Fibroblast of lung (primary cell): ENCODE data around the gene OS9. TPM values are rescaled to one million over a fixed set of nuclear protein-coding genes. Genes with fewer than 3 reads are reported as not detected.
"Not testable (repeated sequence)": the region's sequence is repeated elsewhere in the genome, so short reads cannot be mapped to it uniquely, and the experiment has no call there.

Source experiments
- DNase-seq, 2 donors: peaks; one replicate each; pipeline versions ENCODE4 v3.0.0 to v3.0.0-alpha.2; 2010; ENCODE audit warnings: low read depth in 2 of 2
- H2AFZ ChIP-seq: 2 replicates; pipeline ENCODE4 v1.5.1; 2012; ENCODE audit warnings: low read length, control low read depth, inconsistent platforms
- H3K27ac ChIP-seq: 2 replicates; pipeline ENCODE4 v1.5.1; 2011; ENCODE audit warnings: low read length, control low read depth; ENCODE audit not compliant: insufficient read depth
- H3K27me3 ChIP-seq: 2 replicates; pipeline ENCODE4 v1.5.1; 2011; ENCODE audit warnings: mild to moderate bottlenecking, low read length; ENCODE audit not compliant: control insufficient read depth, insufficient read depth
- H3K36me3 ChIP-seq: 2 replicates; pipeline ENCODE4 v1.5.1; 2011; ENCODE audit warnings: low read length; ENCODE audit not compliant: control insufficient read depth, insufficient read depth
- H3K4me1 ChIP-seq: 2 replicates; pipeline ENCODE4 v1.5.1; 2011; ENCODE audit warnings: low read length; ENCODE audit not compliant: control insufficient read depth, insufficient read depth; ENCODE audit errors: extremely low read depth
- H3K4me2 ChIP-seq: 2 replicates; pipeline ENCODE4 v1.5.1; 2011; ENCODE audit warnings: low read length, control low read depth; ENCODE audit not compliant: insufficient read depth; ENCODE audit errors: extremely low read depth
- H3K4me3 ChIP-seq, 4 experiments: fragments of 200-600 bp in 1 of 4; sonication (generic) in 1 of 4; replicated peaks in 1 of 4; 2 replicates each; pipeline ENCODE4 v1.5.1; 2011 to 2016; ENCODE audit warnings: low read length in 4 of 4, low read depth in 3 of 4, mild to moderate bottlenecking in 3 of 4, control low read depth in 2 of 4, inconsistent platforms in 1 of 4, mixed read lengths in 1 of 4; ENCODE audit not compliant: insufficient read depth in 1 of 4; ENCODE audit errors: control extremely low read depth in 1 of 4
- H3K79me2 ChIP-seq: 2 replicates; pipeline ENCODE4 v1.5.1; 2012; ENCODE audit warnings: mild to moderate bottlenecking, low read length, inconsistent platforms; ENCODE audit not compliant: control insufficient read depth, insufficient read depth
- H3K9ac ChIP-seq: 2 replicates; pipeline ENCODE4 v1.5.1; 2011; ENCODE audit warnings: mild to moderate bottlenecking, low read length, control low read depth; ENCODE audit not compliant: insufficient read depth
- H3K9me3 ChIP-seq: 2 replicates; pipeline ENCODE4 v1.5.1; 2012; ENCODE audit warnings: low read depth, low read length; ENCODE audit not compliant: control insufficient read depth, insufficient read depth
- H4K20me1 ChIP-seq: 2 replicates; pipeline ENCODE4 v1.5.1; 2011; ENCODE audit warnings: low read length; ENCODE audit not compliant: control insufficient read depth, insufficient read depth; ENCODE audit errors: extremely low read depth
- CTCF ChIP-seq, 2 donors: IDR thresholded peaks in 1 of 2; conservative IDR thresholded peaks in 1 of 2; 1 replicate in 1 of 2; 2 replicates in 1 of 2; pipeline ENCODE4 v1.5.1; 2011 to 2012; ENCODE audit warnings: low read length in 2 of 2, control low read depth in 1 of 2, inconsistent platforms in 1 of 2, low read depth in 1 of 2, mild to moderate bottlenecking in 1 of 2
- EZH2 ChIP-seq: IDR thresholded peaks from 2 replicates; pipeline ENCODE4 v1.5.1; 2012; ENCODE audit warnings: low read length, control low read depth, mild to moderate bottlenecking; ENCODE audit errors: missing control alignments
- polyA plus RNA-seq, 2 donors: library from polyadenylated mRNA; depleted of rRNA in 1 of 2; stranded (reverse) in 1 of 2; unstranded in 1 of 2; fragments of >200 nt; gene quantifications; 2 replicates each; pipeline ENCODE4 v1.2.1, GENCODE V29; 2011 to 2012; ENCODE audit warnings: missing spikeins in 1 of 2
- total RNA-seq: library from RNA; depleted of rRNA; stranded (reverse); fragments of >200 nt; gene quantifications from 2 replicates; pipeline ENCODE4 v1.2.1, GENCODE V29; 2014

OS9 gene
- total and polyA plus RNA-seq, 2 donors (not counting 1 experiment from before 2014, with no cell fraction given), result 170 to 316 TPM

DNA sequence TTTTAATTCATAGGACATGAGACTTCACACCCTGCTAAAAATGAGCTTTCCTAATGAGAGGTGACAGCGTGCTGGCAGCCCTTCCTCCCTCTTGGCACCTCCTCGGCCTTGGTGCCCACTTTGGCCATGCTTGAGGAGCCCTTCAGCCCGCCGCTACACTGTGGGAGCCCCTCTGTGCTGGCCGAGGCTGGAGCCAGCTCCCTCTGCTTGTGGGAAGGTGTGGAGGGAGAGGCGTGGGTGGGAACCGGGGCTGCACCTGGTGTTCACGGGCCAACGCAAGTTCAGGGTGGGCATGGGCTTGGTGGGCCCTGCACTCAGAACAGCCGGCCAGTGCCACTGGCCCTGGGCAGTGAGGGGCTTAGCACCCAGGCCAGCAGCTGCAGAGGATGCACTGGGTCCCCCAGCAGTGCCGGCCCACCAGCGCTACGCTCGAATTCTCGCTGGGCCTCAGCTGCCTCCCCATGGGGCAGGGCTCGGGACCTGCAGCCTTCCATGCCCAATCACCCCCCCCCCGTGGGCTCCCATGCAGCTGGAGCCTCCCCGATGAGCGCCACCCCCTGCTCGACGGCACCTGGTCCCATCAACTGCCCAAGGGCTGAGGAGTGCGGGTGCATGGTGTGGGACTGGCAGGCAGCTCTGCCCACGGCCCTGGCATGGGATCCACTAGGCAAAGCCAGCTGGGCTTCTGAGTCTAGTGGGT lies 38.2 kb upstream of the OS9 start:
- Histone ChIP-seq H3K9me3 (no peaks in the 10 kb centered on the region), H2AFZ (no peak overlapping the region), H4K20me1 (no peaks in the 10 kb centered on the region), H3K36me3 (no peaks in the 10 kb centered on the region), H3K4me1 (no peaks in the 10 kb centered on the region), H3K79me2 (no peaks in the 10 kb centered on the region), H3K27ac (no peak overlapping the region), H3K4me3 (no peak overlapping the region), H3K27me3 (no peaks in the 10 kb centered on the region), H3K9ac (no peak overlapping the region), H3K4me2 (no peak overlapping the region)
- DNase-seq, result no peak
- TF ChIP-seq EZH2 (no peak), CTCF (conservative IDR thresholded peaks at IDR 0.05 in 1 of 2, IDR thresholded peaks at IDR 0.05 in 1 of 2; ENCODE audit: low read depth in 1 of 2, low read length in 2 of 2) (no peak)

- H3K79me2 ChIP-seq, H3K9ac ChIP-seq, H3K27ac ChIP-seq, DNase-seq, H3K36me3 ChIP-seq, H3K27me3 ChIP-seq, H3K4me2 ChIP-seq, H3K4me3 ChIP-seq, H4K20me1 ChIP-seq, H3K9me3 ChIP-seq, H3K4me1 ChIP-seq, H2AFZ ChIP-seq: not testable (repeated sequence)
Measured at GRCh38 chr12:57656408-57656807, 37.5 kb upstream of the OS9 start.

- Histone ChIP-seq H3K27ac (no peak overlapping the region), H3K4me2 (no peak overlapping the region), H3K27me3 (no peaks in the 10 kb centered on the region), H3K4me3 (no peak overlapping the region), H2AFZ (no peak overlapping the region), H4K20me1 (no peaks in the 10 kb centered on the region), H3K79me2 (no peaks in the 10 kb centered on the region), H3K9ac (no peak overlapping the region), H3K9me3 (no peaks in the 10 kb centered on the region), H3K4me1 (no peaks in the 10 kb centered on the region), H3K36me3 (no peaks in the 10 kb centered on the region)
- TF ChIP-seq CTCF (conservative IDR thresholded peaks at IDR 0.05 in 1 of 2, IDR thresholded peaks at IDR 0.05 in 1 of 2; ENCODE audit: low read depth in 1 of 2, low read length in 2 of 2) (no peak), EZH2 (no peak)
- DNase-seq, result peak; percentile 5 to 27
Measured at GRCh38 chr12:57657744-57658143, 36.2 kb upstream of the OS9 start.
